A673 (cell line): ENCODE measurements around the gene ZNF69.

ENCODE experiments used
- CTCF ChIP-seq: fragments of 300-800, 200-600 bp; sonication (generic); conservative IDR thresholded peaks from 2 replicates; pipeline ENCODE4 v1.5.1; 2017; ENCODE audit warnings: low read depth, mild to moderate bottlenecking, antibody characterized with exemption, low read length, moderate library complexity, mixed read lengths
- EZH2 ChIP-seq: fragments of 200-600 bp; sonication (generic); IDR thresholded peaks from 2 replicates; pipeline ENCODE4 v1.6.1; 2017; ENCODE audit warnings: borderline replicate concordance, low read depth, mild to moderate bottlenecking, mixed read lengths, antibody characterized with exemption, low read length; ENCODE audit not compliant: poor library complexity, severe bottlenecking

GRCh38 chr19:11931051-11931450, 43.5 kb downstream of the ZNF69 start:
- TF ChIP-seq CTCF = no peak
- no peak for TF ChIP-seq EZH2
